DOHH2 (cell line): ENCODE results near the gene ZC3H4.
"Not testable (repeated sequence)": the region's sequence is repeated elsewhere in the genome, so short reads cannot be mapped to it uniquely, and the experiment has no call there.

ENCODE experiments used
- H3F3A ChIP-seq: fragments of 200-600 bp; sonication (generic), shearing (Covaris generic); 2 replicates; pipeline ENCODE4 v1.6.0; 2016; ENCODE audit warnings: antibody characterized with exemption, mild to moderate bottlenecking; ENCODE audit not compliant: control insufficient read depth, insufficient read depth
- H3K27ac ChIP-seq: fragments of 200-600 bp; sonication (generic); 2 replicates; pipeline ENCODE4 v1.5.1; 2014; ENCODE audit warnings: low read depth, mild to moderate bottlenecking, low read length, moderate library complexity
- H3K27me3 ChIP-seq: fragments of 200-600 bp; sonication (generic); 2 replicates; pipeline ENCODE4 v1.6.1; 2014; ENCODE audit warnings: mild to moderate bottlenecking, low read length, mixed read lengths; ENCODE audit not compliant: control insufficient read depth
- H3K36me3 ChIP-seq: fragments of 200-600 bp; sonication (generic); 2 replicates; pipeline ENCODE4 v1.6.1; 2014; ENCODE audit warnings: mild to moderate bottlenecking, low read length, moderate library complexity, mixed read lengths; ENCODE audit not compliant: control insufficient read depth
- H3K4me1 ChIP-seq: fragments of 200-600 bp; sonication (generic); 2 replicates; pipeline ENCODE4 v1.6.1; 2014; ENCODE audit warnings: mild to moderate bottlenecking, low read length, mixed read lengths; ENCODE audit not compliant: control insufficient read depth
- H3K4me2 ChIP-seq: fragments of 200-600 bp; sonication (generic); 2 replicates; pipeline ENCODE4 v1.6.0; 2014; ENCODE audit warnings: mild to moderate bottlenecking, low read length, moderate library complexity
- H3K4me3 ChIP-seq: fragments of 200-600 bp; sonication (generic); 2 replicates; pipeline ENCODE4 v1.5.1; 2014; ENCODE audit warnings: mild to moderate bottlenecking, low read length, mixed read lengths
- H3K79me2 ChIP-seq: fragments of 200-600 bp; sonication (generic); 2 replicates; pipeline ENCODE4 v1.6.1; 2014; ENCODE audit warnings: mild to moderate bottlenecking, low read length, mixed read lengths; ENCODE audit not compliant: control insufficient read depth
- H3K9me2 ChIP-seq: fragments of 200-600 bp; sonication (generic); replicated peaks from 2 replicates; pipeline ENCODE4 v1.6.1; 2014; ENCODE audit warnings: mild to moderate bottlenecking, low read length, mixed read lengths; ENCODE audit not compliant: control insufficient read depth
- H3K9me3 ChIP-seq: fragments of 200-600 bp; sonication (generic); 2 replicates; pipeline ENCODE4 v1.6.1; 2014; ENCODE audit warnings: antibody characterized with exemption, low read length, mixed read lengths; ENCODE audit not compliant: control insufficient read depth, insufficient read depth
- H4K20me1 ChIP-seq: fragments of 200-600 bp; sonication (generic); 2 replicates; pipeline ENCODE4 v1.6.0; 2014; ENCODE audit warnings: low read depth, mild to moderate bottlenecking, antibody characterized with exemption, low read length, moderate library complexity; ENCODE audit not compliant: control insufficient read depth, insufficient read depth
- CTCF ChIP-seq: fragments of 200-600 bp; sonication (generic); IDR thresholded peaks from one replicate; pipeline ENCODE4 v1.5.1; 2014; ENCODE audit warnings: antibody characterized with exemption, mild to moderate bottlenecking, low read depth, low read length; ENCODE audit not compliant: poor library complexity, severe bottlenecking
- EZH2phosphoT487 ChIP-seq: fragments of 200-600 bp; sonication (generic); IDR thresholded peaks from 2 replicates; pipeline ENCODE4 v1.6.1; 2017; ENCODE audit warnings: borderline replicate concordance, mild to moderate bottlenecking, antibody characterized with exemption, low read length, moderate library complexity, mixed read lengths

ZC3H4 gene

GRCh38 chr19:47144630-47145029, 31.1 kb upstream of the ZC3H4 start:
- Histone ChIP-seq H3K9me2 (no peaks in the 10 kb centered on the region), H3F3A (peaks cover 4% of the 10 kb centered on the region), H3K27me3 (no peaks in the 10 kb centered on the region), H3K4me1 (no peaks in the 10 kb centered on the region), H3K79me2 (peaks cover 97% of the 10 kb centered on the region), H3K27ac (no peak overlapping the region), H3K36me3 (peaks cover 83% of the 10 kb centered on the region), H3K4me2 (no peak overlapping the region), H3K9me3 (no peaks in the 10 kb centered on the region), H3K4me3 (no peak overlapping the region), H4K20me1 (peaks cover 8% of the 10 kb centered on the region; the same call in 1 of the 2 replicates)
- no peak for TF ChIP-seq EZH2phosphoT487
- TF ChIP-seq CTCF: no peak

GRCh38 chr19:47143322-47144073, 29.9 kb upstream of the ZC3H4 start:
- Histone ChIP-seq H3K4me2 (no peak overlapping the region), H3K36me3 (peaks cover 81% of the 10 kb centered on the region), H3K9me2 (no peaks in the 10 kb centered on the region), H3K27ac (no peak overlapping the region), H4K20me1 (peaks cover 12% of the 10 kb centered on the region), H3K79me2 (peaks cover 97% of the 10 kb centered on the region), H3K9me3 (no peaks in the 10 kb centered on the region), H3K4me3 (no peak overlapping the region), H3F3A (peaks cover 4% of the 10 kb centered on the region), H3K27me3 (no peaks in the 10 kb centered on the region), H3K4me1 (no peaks in the 10 kb centered on the region)
- TF ChIP-seq EZH2phosphoT487: no peak

GRCh38 chr19:47142779-47143178, 29.2 kb upstream of the ZC3H4 start:
- Histone ChIP-seq H3K4me2 (no peak overlapping the region), H3K9me2 (no peaks in the 10 kb centered on the region), H3K9me3 (no peaks in the 10 kb centered on the region), H3K4me1 (no peaks in the 10 kb centered on the region), H3K79me2 (peaks cover 97% of the 10 kb centered on the region), H3K36me3 (peaks cover 79% of the 10 kb centered on the region), H4K20me1 (peaks cover 12% of the 10 kb centered on the region), H3K27ac (no peak overlapping the region), H3K4me3 (no peak overlapping the region), H3F3A (no peaks in the 10 kb centered on the region; the same call in 1 of the 2 replicates), H3K27me3 (no peaks in the 10 kb centered on the region)
- TF ChIP-seq CTCF (no peak), EZH2phosphoT487 (no peak)

- TF ChIP-seq EZH2phosphoT487: no peak
- no peak for TF ChIP-seq CTCF
- H3K4me2 ChIP-seq: no peak overlapping the region
- no peak overlapping the region for H3K4me3 ChIP-seq
- H4K20me1 ChIP-seq: peaks cover 12% of the 10 kb centered on the region
- H3K9me3 ChIP-seq: no peaks in the 10 kb centered on the region
- H3F3A ChIP-seq: no peaks in the 10 kb centered on the region; the same call in 1 of the 2 replicates
- no peaks in the 10 kb centered on the region for H3K4me1 ChIP-seq
- no peak overlapping the region for H3K27ac ChIP-seq
- H3K9me2 ChIP-seq: no peaks in the 10 kb centered on the region
- peaks cover 79% of the 10 kb centered on the region for H3K36me3 ChIP-seq
- peaks cover 100% of the 10 kb centered on the region for H3K79me2 ChIP-seq
- no peaks in the 10 kb centered on the region for H3K27me3 ChIP-seq
Measured at GRCh38 chr19:47141695-47142094, 28.1 kb upstream of the ZC3H4 start.

GRCh38 chr19:47141252-47141651, 27.7 kb upstream of the ZC3H4 start:
- H4K20me1 ChIP-seq: peaks cover 12% of the 10 kb centered on the region
- H3K79me2 ChIP-seq: peaks cover 100% of the 10 kb centered on the region
- H3F3A ChIP-seq, H3K4me1 ChIP-seq, H3K9me2 ChIP-seq, H3K4me2 ChIP-seq, H3K27me3 ChIP-seq, H3K27ac ChIP-seq, H3K4me3 ChIP-seq, H3K9me3 ChIP-seq: not testable (repeated sequence)
- H3K36me3 ChIP-seq: peaks cover 79% of the 10 kb centered on the region
